Stomach (tissue), 4 donors: ENCODE data around the gene ENAH.

ENCODE experiments used
- CTCF ChIP-seq, 7 experiments: fragments of 450-650 bp in 4 of 7; fragments of 200-600 bp in 3 of 7; sonication (generic) in 3 of 7; IDR thresholded peaks; one replicate each; pipeline ENCODE4 v1.5.1; 2016 to 2019; ENCODE audit warnings: antibody characterized with exemption in 7 of 7, control low read depth in 2 of 7, mild to moderate bottlenecking in 1 of 7
- EP300 ChIP-seq: sonication (generic); formaldehyde crosslinking; IDR thresholded peaks from one replicate; pipeline ENCODE4 v1.6.1; 2017; ENCODE audit warnings: antibody characterized with exemption
- POLR2A ChIP-seq, 4 donors: fragments of 450-650 bp; IDR thresholded peaks; one replicate each; pipeline ENCODE4 v1.6.1; 2016; ENCODE audit warnings: antibody characterized with exemption in 4 of 4, control low read depth in 2 of 4, mild to moderate bottlenecking in 1 of 4, moderate library complexity in 1 of 4
- POLR2AphosphoS5 ChIP-seq, 3 donors: sonication (generic); formaldehyde crosslinking; IDR thresholded peaks; one replicate each; pipeline ENCODE4 v1.6.1; 2016; ENCODE audit warnings: antibody characterized with exemption in 3 of 3

- TF ChIP-seq EP300 (no peak), CTCF (IDR thresholded peaks at IDR 0.05) (no peak), POLR2A (IDR thresholded peaks at IDR 0.05) (no peak), POLR2AphosphoS5 (IDR thresholded peaks at IDR 0.05) (no peak)
These were observed 32.7 kb upstream of the ENAH start for GRCh38 chr1:225685476-225686176.
